UCSD-AML1 (cell line): ENCODE results near the gene LDB2.

ENCODE experiments used
- DNase-seq: peaks from one replicate; lab custom pipeline; 2025; ENCODE audit not compliant: unreplicated experiment; lab: John Stamatoyannopoulos, UW

LDB2 gene

GRCh38 chr4:16884673-16885460 lies 13.6 kb downstream of the LDB2 start:
- DNase-seq, result no peak

GRCh38 chr4:16883806-16884205 lies 14.6 kb downstream of the LDB2 start:
- DNase-seq, result no peak

DNA sequence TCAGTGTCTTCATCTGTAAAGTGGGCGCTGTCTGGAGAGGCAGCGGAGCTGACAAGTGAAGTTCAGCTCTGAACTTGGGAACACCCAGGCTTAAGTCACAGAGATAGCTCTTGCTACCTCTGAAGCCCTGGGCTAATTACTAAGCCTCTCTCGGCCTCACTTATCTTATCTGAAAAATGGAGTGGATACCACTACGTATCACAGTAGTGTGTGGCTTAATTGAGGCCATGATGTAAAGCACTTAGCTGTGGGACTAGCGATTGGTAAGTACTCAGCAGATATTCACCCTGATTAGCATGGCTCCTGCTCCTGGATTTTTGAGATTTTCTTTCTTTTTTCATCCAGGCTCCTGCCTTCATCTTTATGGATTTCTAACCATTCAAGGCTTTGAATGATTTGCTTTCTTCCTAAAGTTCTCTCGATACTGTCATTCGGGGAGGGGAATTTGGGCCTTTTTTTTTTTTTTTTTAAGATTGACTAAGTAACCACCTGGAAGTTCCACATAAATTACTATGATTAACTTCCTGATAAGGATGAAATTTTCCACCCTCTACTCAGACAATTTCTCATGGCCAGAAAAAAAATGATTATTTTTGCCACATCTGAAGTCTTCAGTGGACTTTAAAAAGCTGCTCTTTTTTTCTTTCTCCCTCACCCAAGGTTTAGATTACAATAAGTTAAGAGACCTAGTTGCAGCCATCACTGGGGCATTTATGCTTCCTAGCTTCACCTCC lies 17.1 kb downstream of the LDB2 start:
- DNase-seq, result no peak

DNA sequence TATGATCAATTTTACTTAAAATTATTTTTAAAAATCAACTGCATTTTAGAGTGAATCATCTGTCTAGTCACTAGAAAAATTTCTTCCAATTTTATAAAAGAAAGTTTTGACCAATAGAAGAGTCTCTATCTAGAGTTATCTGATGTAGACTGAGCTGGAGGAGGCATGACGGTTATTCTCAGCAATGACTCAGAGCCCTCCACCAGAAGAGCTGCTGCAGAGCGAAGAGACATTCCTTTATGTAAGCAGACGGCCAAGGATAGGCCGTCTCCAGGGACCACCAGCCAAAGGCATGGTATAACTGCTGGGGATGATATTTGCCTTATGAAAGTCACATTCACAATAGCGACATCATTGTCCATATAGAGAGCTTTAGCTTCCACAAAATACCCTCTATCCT lies 23.0 kb downstream of the LDB2 start:
- no peak for DNase-seq

DNA sequence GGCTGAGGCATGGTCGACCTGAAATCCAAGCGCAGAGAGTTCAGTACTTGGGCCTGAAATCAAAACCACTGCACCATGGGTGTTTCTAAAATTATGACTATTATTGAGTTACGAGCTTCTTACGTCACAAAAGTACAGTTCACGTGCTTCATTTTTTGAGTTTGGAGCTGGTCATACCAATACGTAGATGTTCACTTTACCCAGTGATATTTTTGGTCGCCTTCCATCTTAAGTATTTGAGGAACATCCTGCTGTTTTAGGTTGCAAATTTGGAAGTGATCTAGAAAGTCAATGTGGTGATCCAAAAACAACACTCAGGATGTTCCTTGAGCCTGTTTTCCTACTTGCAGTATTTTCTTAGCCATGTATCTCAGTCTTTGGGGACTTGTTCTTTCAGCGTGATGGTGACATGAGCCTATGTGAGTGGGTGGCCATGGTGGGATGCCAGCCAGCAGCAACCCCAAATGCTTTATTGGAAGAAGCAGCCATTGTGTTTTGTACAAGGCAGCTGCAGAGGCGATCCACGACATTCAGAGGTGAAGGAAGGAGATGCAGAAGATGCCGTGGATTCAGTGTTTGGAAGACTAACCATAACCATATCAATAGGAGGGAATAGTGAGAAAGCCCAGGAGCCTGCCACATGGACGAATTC lies 28.7 kb downstream of the LDB2 start:
- no peak for DNase-seq

GRCh38 chr4:16868674-16869073 lies 29.8 kb downstream of the LDB2 start:
- DNase-seq, result no peak

- no peak for DNase-seq
Measured at GRCh38 chr4:16867827-16868226, 30.6 kb downstream of the LDB2 start.

DNA sequence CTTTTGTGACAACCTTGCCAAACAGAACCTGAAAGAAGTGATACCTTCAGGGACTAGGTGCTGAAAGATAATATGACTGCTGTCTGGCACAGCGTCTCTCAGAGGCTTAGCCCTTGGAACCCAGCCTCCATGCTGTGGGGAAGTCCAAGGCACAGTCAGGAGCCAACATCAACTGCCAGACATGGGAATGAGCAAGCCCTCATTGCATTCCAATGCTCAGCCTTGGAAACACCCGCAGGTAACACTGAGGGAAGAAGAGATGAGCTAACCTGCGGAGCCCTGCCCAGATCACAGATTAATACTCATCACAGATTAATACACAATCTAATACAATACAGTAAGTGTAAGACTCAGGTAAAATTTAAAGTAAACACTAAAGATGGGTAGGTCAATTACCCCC lies 31.5 kb downstream of the LDB2 start:
- DNase-seq, result no peak

GRCh38 chr4:16865897-16866283 lies 32.6 kb downstream of the LDB2 start:
- DNase-seq, result no peak

DNA sequence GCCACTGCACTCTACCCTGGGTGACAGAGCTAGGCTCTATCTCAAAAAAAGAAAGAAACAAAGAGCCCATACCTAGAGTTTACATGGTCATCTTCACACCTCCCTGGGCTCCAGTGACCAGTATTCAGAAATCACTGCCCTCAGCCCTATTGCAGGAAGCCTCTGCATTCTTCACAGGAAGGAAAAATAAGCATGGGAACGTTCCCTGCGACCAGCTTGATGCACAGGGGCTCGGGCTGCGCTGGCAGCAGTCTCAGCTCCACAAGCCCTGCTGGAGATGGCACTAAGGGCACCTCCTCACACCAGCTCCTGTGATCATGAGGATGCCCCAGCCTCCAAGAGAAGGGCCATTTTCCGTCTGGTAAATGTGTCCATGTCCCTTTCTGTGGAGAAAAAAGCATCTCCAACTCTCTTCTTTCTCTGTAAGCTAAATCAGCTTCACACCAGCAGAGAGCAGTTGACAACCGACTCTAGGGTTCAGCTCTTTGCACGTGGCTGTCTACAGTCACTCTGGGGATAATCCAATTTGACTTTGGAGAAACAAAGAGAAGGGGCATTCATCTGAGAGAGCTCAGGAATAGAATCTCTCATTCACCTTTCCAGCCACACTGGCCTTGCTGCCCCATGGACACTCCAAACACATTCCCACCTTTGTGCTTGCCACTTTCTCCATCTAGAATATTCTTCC lies 33.1 kb downstream of the LDB2 start:
- no peak for DNase-seq

DNA sequence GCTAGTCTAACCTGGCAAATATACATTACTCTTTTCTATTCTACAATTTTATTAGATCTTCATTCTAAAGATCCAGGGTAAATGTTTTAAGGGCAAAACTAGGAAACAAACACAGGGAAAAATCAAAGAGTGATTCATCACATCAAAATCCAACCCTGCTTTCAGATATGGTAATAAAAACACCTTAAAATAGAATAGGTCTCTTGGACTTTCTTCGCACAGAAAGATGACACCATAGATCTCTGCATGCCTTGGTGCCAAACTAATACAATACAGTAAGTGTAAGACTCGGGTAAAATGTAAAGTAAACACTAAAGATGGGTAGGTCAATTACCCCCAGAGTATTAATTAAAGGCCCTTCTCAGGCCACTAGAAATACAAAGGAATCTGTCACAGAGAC lies 34.2 kb downstream of the LDB2 start:
- no peak for DNase-seq

DNA sequence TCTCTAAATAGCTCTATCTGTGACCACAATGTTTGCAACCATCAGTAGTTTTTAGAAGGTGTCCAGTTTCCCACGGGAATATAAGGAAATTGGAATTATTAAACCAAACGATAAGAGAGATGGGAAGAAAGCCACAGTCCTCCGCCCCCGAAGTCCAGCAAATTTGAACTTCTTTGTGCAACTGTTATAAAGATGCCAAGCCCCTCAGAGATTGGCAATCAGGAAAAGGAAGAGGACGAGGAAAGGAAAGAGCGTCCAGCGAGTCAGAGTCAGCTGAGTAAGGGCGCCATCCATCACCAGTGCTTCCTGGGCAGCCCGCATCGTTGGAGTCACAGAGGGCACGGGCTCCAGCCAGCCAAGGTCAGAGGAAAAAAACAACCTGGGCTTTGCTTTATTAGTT lies 35.7 kb downstream of the LDB2 start:
- DNase-seq, result no peak

DNA sequence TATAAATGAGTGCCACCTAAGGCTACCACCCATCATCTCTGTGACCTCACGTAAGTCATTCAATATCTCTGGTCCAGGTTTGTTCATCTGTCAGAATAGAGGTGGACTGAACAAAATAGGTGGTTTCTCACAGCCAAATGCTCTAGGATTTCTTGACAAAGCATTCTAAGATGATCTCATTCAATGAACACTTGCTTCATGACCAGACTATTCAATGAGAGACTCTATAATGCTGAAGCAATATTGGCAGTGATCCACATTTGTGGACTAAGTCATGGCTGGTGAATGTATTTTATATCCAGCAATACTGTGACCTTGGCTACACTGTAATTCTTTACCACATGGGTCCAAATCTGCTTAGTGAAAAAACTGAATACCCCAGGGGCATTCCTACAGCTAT lies 37.9 kb downstream of the LDB2 start:
- DNase-seq, result no peak

DNA sequence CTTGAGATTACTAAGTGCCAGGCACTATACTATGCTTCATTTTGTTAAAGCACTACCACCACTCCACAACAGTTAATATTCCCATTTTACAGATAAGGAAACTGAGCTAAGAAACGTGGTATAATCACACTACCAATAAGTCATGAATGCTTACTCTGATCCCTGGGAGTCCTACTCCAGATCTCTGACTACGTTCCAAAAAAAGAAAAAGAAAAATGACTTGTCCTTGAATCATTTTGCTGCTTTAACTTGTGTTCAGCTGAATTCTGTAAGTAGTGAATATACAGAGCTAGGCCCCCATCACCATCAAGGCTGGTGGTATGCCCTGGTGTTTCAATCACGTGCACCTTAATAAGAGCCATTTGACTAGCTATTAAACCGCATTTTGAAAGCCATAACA lies 39.4 kb downstream of the LDB2 start:
- DNase-seq, result no peak

- no peak for DNase-seq
Measured at GRCh38 chr4:16858275-16858752, 40.1 kb downstream of the LDB2 start.

- no peak for DNase-seq
Measured at GRCh38 chr4:16857425-16857824, 41.0 kb downstream of the LDB2 start.

- DNase-seq, result no peak
Measured at GRCh38 chr4:16853640-16854039, 44.8 kb downstream of the LDB2 start.

DNA sequence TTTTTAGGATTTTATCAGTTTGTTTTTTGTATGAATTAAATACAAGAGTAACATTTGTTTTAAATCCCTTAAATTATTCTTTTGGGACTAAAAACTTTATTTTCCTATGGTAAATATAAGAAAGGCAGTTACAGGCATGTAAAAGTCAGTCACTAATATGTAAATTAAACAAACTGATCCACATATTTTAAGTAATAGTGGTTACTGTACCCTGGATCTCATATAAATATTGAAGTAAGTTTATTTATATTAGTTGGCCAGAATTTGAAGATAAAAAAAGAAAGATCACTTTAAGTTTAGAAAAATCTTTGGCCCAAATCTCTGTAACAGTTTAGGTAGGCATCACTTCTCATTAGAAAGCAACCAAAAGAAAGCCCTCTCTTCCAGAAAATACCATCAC lies 45.8 kb downstream of the LDB2 start:
- DNase-seq, result no peak

- DNase-seq, result no peak
Measured at GRCh38 chr4:16852228-16852627, 46.2 kb downstream of the LDB2 start.

GRCh38 chr4:16846540-16847117 lies 51.8 kb downstream of the LDB2 start:
- DNase-seq, result no peak
